Activated CD4-positive, alpha-beta memory T cell treated with anti-CD3 and anti-CD28 coated beads for 36 hours (primary cell): ENCODE data around the gene ZNF597. TPM values are rescaled to one million over a fixed set of nuclear protein-coding genes. Genes with fewer than 3 reads are reported as not detected.

Experiments
- microRNA-seq: library from miRNA; unstranded; fragments of <30 nt; microRNA quantifications from one replicate; pipeline ENCODE4 v1.2.0, GENCODE V29; 2022; ENCODE audit warnings: borderline number of aligned reads, borderline microRNAs expressed, borderline replicate concordance
- total RNA-seq, 2 experiments: library from RNA; stranded (reverse); gene quantifications; one replicate each; pipeline ENCODE4 v1.2.3, GENCODE V29; 2021

ZNF597 gene
- total RNA-seq, 2 experiments from 2014 or later: 1.6 to 2.1 TPM

Small RNA genes within 50 kb of the gene (microRNA-seq; reads per million reads assigned to microRNA genes)
- not detected for gene MIR6126

Other genes with a start within 250 kb of the ZNF597 start
- 10 to 100 TPM; 10.6 to 11.5 TPM for gene ZNF200, start 208.3 kb downstream of the ZNF597 start, total RNA-seq
- gene MEFV, start 186.9 kb downstream of the ZNF597 start, total RNA-seq: under 1 TPM; 0.07 to 0.17 TPM
- gene ZNF263, start 160.0 kb downstream of the ZNF597 start, total RNA-seq: 10 to 100 TPM; 13.2 to 13.5 TPM
- gene TIGD7, start 138.1 kb downstream of the ZNF597 start, total RNA-seq: 1 to 10 TPM; 3.3 to 3.4 TPM
- 10 to 100 TPM; 19.3 to 20.0 TPM for gene ZNF75A, start 138.0 kb downstream of the ZNF597 start, total RNA-seq
- not detected for gene OR2C1, start 87.6 kb downstream of the ZNF597 start, total RNA-seq
- gene ZSCAN32, start 42.5 kb downstream of the ZNF597 start, total RNA-seq: 10 to 100 TPM; 10.9 to 11.9 TPM
- 1 to 10 TPM; 6.0 to 7.3 TPM for gene ZNF174, start 42.3 kb downstream of the ZNF597 start, total RNA-seq
- gene NAA60, start 176 bp upstream of the ZNF597 start, total RNA-seq: 10 to 100 TPM; 26.9 to 34.1 TPM
- not detected for gene C16orf90, start 52.0 kb upstream of the ZNF597 start, total RNA-seq
- 10 to 100 TPM; 17.6 to 21.0 TPM for gene CLUAP1, start 57.5 kb upstream of the ZNF597 start, total RNA-seq
- 10 to 100 TPM; 25.9 to 28.4 TPM for gene NLRC3, start 133.9 kb upstream of the ZNF597 start, total RNA-seq
- 10 to 100 TPM; 13.4 to 15.3 TPM for gene SLX4, start 168.1 kb upstream of the ZNF597 start, total RNA-seq
- gene DNASE1, start 211.2 kb upstream of the ZNF597 start, total RNA-seq: 10 to 100 TPM; 11.4 to 14.3 TPM